ENCODE measurements around the gene CLDN17.

GRCh38 chr21:30164796-30165195, 1.8 kb downstream of the CLDN17 start:
- TF ChIP-seq EP300 (IDR thresholded peaks at IDR 0.05) (no peak), CTCF (IDR thresholded peaks at IDR 0.05) (no peak), POLR2A (IDR thresholded peaks at IDR 0.05) (no peak)
